Sigmoid colon (tissue), 4 donors: ENCODE results near the gene CRY1.

Source experiments
- EP300 ChIP-seq, 4 donors: sonication (generic); formaldehyde crosslinking; IDR thresholded peaks; one replicate each; pipeline ENCODE4 v1.6.1; 2017; ENCODE audit warnings: antibody characterized with exemption in 4 of 4
- POLR2A ChIP-seq, 2 donors: fragments of 450-650 bp; IDR thresholded peaks; one replicate each; pipeline ENCODE4 v1.6.1; 2016; ENCODE audit warnings: antibody characterized with exemption in 2 of 2, mild to moderate bottlenecking in 2 of 2, moderate library complexity in 2 of 2
- POLR2AphosphoS5 ChIP-seq, 4 donors: sonication (generic); formaldehyde crosslinking; IDR thresholded peaks; one replicate each; pipeline ENCODE4 v1.6.1; 2017; ENCODE audit warnings: antibody characterized with exemption in 4 of 4
- TF ChIP-seq, protein P1 (sequence below), 4 experiments: fragments of 450-650 bp in 3 of 4; fragments of 200-600 bp in 1 of 4; IDR thresholded peaks; one replicate each; pipeline ENCODE4 v1.5.1; 2016 to 2019; ENCODE audit warnings: antibody characterized with exemption in 4 of 4, mild to moderate bottlenecking in 3 of 4, moderate library complexity in 2 of 4

DNA sequence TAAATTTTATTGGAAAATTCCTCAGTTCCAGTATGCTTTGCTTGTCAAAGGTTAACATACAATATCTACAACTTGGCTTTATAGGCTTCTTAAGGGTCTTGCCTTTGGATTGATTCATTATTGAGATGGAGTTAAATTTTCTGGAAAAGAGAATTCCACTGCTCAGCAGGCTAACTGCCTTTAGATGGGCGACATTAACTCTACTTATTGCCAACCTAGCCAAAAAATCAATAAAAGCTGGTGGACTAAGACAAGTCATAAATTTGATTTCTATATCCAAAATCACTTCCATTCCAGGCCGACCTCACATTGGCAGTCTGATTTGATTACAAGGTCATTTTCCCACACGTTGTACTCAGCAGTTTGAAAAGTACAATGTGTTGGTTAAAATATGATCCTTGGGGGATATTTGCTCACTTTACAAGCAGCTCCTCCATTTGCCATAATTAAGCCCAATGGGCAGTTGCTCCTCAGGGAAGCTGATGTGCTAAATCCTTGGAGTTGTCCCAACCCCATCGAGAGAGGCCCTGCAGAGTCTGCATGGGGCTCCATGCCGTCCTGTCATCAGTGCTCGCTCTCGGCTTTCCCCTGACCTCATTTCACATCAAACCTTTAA lies 36.1 kb upstream of the CRY1 start:
- TF ChIP-seq POLR2A (IDR thresholded peaks at IDR 0.05) (no peak), POLR2AphosphoS5 (IDR thresholded peaks at IDR 0.05) (no peak), EP300 (IDR thresholded peaks at IDR 0.05) (no peak)
- TF ChIP-seq, protein P1, sequence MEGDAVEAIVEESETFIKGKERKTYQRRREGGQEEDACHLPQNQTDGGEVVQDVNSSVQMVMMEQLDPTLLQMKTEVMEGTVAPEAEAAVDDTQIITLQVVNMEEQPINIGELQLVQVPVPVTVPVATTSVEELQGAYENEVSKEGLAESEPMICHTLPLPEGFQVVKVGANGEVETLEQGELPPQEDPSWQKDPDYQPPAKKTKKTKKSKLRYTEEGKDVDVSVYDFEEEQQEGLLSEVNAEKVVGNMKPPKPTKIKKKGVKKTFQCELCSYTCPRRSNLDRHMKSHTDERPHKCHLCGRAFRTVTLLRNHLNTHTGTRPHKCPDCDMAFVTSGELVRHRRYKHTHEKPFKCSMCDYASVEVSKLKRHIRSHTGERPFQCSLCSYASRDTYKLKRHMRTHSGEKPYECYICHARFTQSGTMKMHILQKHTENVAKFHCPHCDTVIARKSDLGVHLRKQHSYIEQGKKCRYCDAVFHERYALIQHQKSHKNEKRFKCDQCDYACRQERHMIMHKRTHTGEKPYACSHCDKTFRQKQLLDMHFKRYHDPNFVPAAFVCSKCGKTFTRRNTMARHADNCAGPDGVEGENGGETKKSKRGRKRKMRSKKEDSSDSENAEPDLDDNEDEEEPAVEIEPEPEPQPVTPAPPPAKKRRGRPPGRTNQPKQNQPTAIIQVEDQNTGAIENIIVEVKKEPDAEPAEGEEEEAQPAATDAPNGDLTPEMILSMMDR (IDR thresholded peaks at IDR 0.05) = no peak
